IMR-90 (cell line): ENCODE results near the gene KLHDC3. TPM values are rescaled to one million over a fixed set of nuclear protein-coding genes. Genes with fewer than 3 reads are reported as not detected.

Experiments
- ATAC-seq: fragments of 200-7000 bp; cut with Tn5 transposase; 2 replicates; pipeline ENCODE4 v1.9.1; 2020; ENCODE audit warnings: low read depth, mild to moderate bottlenecking, moderate library complexity
- BruUV-seq: library from RNA; stranded (reverse); fragments of 400-500 nt; replicated peaks from 2 replicates; lab custom pipeline; 2021; lab: Mats Ljungman, UMichigan
- CTCF ChIA-PET: fragments of 300-600 bp; formaldehyde crosslinking; extraction: SDS; loops from one replicate; lab custom pipeline; 2021; ENCODE audit warnings: antibody characterized with exemption; lab: Yijun Ruan, JAX
- POLR2A ChIA-PET: fragments of 300-600 bp; sonication (Branson Sonifier 250); formaldehyde crosslinking; loops from one replicate; lab custom pipeline; 2022; ENCODE audit warnings: antibody characterized with exemption; ENCODE audit not compliant: unreplicated experiment; lab: Charles Lee
- DNase-seq: peaks from one replicate; pipeline ENCODE4 v3.0.0; 2013
- H2AFZ ChIP-seq: replicated peaks from 2 replicates; pipeline ENCODE3; 2013; ENCODE audit warnings: low read length, mild to moderate bottlenecking; ENCODE audit not compliant: poor library complexity
- H2AK5ac ChIP-seq: 2 replicates; pipeline ENCODE4 v1.6.1; 2013; ENCODE audit warnings: low read depth, low read length, inconsistent platforms
- H2AK9ac ChIP-seq: replicated peaks from 2 replicates; pipeline ENCODE3; 2013; ENCODE audit warnings: mild to moderate bottlenecking, low read depth, low read length, moderate library complexity; ENCODE audit not compliant: poor library complexity
- H2BK120ac ChIP-seq: 2 replicates; pipeline ENCODE4 v1.6.1; 2013; ENCODE audit warnings: low read depth, low read length, inconsistent platforms
- H2BK15ac ChIP-seq: 3 replicates; pipeline ENCODE4 v1.6.1; 2013; ENCODE audit warnings: low read depth, low read length, inconsistent platforms
- H2BK20ac ChIP-seq: 2 replicates; pipeline ENCODE4 v1.6.1; 2013; ENCODE audit warnings: low read depth, mild to moderate bottlenecking, inconsistent platforms, low read length, moderate library complexity
- H2BK5ac ChIP-seq: 2 replicates; pipeline ENCODE4 v1.6.1; 2013; ENCODE audit warnings: mild to moderate bottlenecking, low read depth, low read length, inconsistent platforms; ENCODE audit not compliant: poor library complexity, severe bottlenecking
- H3K14ac ChIP-seq: replicated peaks from 2 replicates; pipeline ENCODE4 v1.6.1; 2013; ENCODE audit warnings: low read depth, low read length, inconsistent platforms
- H3K18ac ChIP-seq: 2 replicates; pipeline ENCODE4 v1.6.1; 2013; ENCODE audit warnings: low read depth, low read length, control low read depth
- H3K23ac ChIP-seq: 2 replicates; pipeline ENCODE4 v1.6.1; 2013; ENCODE audit warnings: low read depth, low read length, inconsistent platforms
- H3K27ac ChIP-seq: 2 replicates; pipeline ENCODE4 v1.5.1; 2013; ENCODE audit warnings: mild to moderate bottlenecking, control low read depth, low read length; ENCODE audit not compliant: insufficient read depth
- H3K27me3 ChIP-seq: 2 replicates; pipeline ENCODE4 v1.6.1; 2013; ENCODE audit warnings: low read length; ENCODE audit not compliant: control insufficient read depth, insufficient read depth
- H3K36me3 ChIP-seq: 2 replicates; pipeline ENCODE4 v1.6.1; 2013; ENCODE audit warnings: low read length, mixed read lengths; ENCODE audit not compliant: control insufficient read depth, insufficient read depth
- H3K4ac ChIP-seq: 2 replicates; pipeline ENCODE4 v1.6.1; 2013; ENCODE audit warnings: low read depth, low read length, inconsistent platforms
- H3K4me1 ChIP-seq: 2 replicates; pipeline ENCODE4 v1.6.1; 2013; ENCODE audit warnings: low read length, mixed read lengths; ENCODE audit not compliant: control insufficient read depth, insufficient read depth
- H3K4me2 ChIP-seq: 2 replicates; pipeline ENCODE4 v1.6.1; 2013; ENCODE audit warnings: low read depth, mild to moderate bottlenecking, control low read depth, low read length, moderate library complexity
- H3K4me3 ChIP-seq: 2 replicates; pipeline ENCODE4 v1.5.1; 2013; ENCODE audit warnings: low read depth, mild to moderate bottlenecking, control low read depth, low read length, moderate library complexity; ENCODE audit not compliant: insufficient read depth
- H3K56ac ChIP-seq: 2 replicates; pipeline ENCODE4 v1.6.1; 2013; ENCODE audit warnings: low read length, inconsistent platforms; ENCODE audit not compliant: insufficient read depth; ENCODE audit errors: extremely low read depth
- H3K79me1 ChIP-seq, 2 experiments: 2 replicates each; pipeline ENCODE4 v1.6.1; 2013; ENCODE audit warnings: low read length in 2 of 2, inconsistent platforms in 1 of 2, low read depth in 1 of 2
- H3K9ac ChIP-seq: 2 replicates; pipeline ENCODE4 v1.6.1; 2013; ENCODE audit warnings: low read depth, low read length, control low read depth
- H3K9me1 ChIP-seq: 2 replicates; pipeline ENCODE4 v1.6.1; 2013; ENCODE audit warnings: low read length, inconsistent platforms; ENCODE audit not compliant: insufficient read depth
- H3K9me3 ChIP-seq: 2 replicates; pipeline ENCODE4 v1.6.1; 2013; ENCODE audit warnings: low read length; ENCODE audit not compliant: control insufficient read depth, insufficient read depth
- H4K20me1 ChIP-seq: 2 replicates; pipeline ENCODE4 v1.6.1; 2013; ENCODE audit warnings: low read length, inconsistent platforms; ENCODE audit not compliant: insufficient read depth
- H4K5ac ChIP-seq: 2 replicates; pipeline ENCODE4 v1.6.1; 2013; ENCODE audit warnings: mild to moderate bottlenecking, low read depth, low read length, control low read depth
- H4K8ac ChIP-seq, 2 experiments: 2 replicates each; pipeline ENCODE4 v1.6.1; 2013; ENCODE audit warnings: low read depth in 2 of 2, low read length in 2 of 2, control low read depth in 1 of 2, inconsistent platforms in 1 of 2
- H4K91ac ChIP-seq: 2 replicates; pipeline ENCODE4 v1.6.1; 2013; ENCODE audit warnings: low read depth, low read length, inconsistent platforms; ENCODE audit not compliant: insufficient read depth
- CEBPB ChIP-seq: IDR thresholded peaks from 2 replicates; pipeline ENCODE4 v1.6.1; 2012; ENCODE audit warnings: low read depth, low read length, improper control_type of control experiment
- CHD1 ChIP-seq: IDR thresholded peaks from 2 replicates; pipeline ENCODE4 v1.6.1; 2012; ENCODE audit warnings: low read depth, low read length, improper control_type of control experiment
- CTCF ChIP-seq: conservative IDR thresholded peaks from 2 replicates; pipeline ENCODE4 v1.5.1; 2012; ENCODE audit warnings: mild to moderate bottlenecking, low read depth, low read length, improper control_type of control experiment
- MAZ ChIP-seq: IDR thresholded peaks from 2 replicates; pipeline ENCODE4 v1.6.1; 2012; ENCODE audit warnings: low read depth, mild to moderate bottlenecking, low read length, improper control_type of control experiment, moderate library complexity, borderline replicate concordance
- MXI1 ChIP-seq: IDR thresholded peaks from 2 replicates; pipeline ENCODE4 v1.6.1; 2012; ENCODE audit warnings: low read depth, mild to moderate bottlenecking, low read length, moderate library complexity, borderline replicate concordance
- NFE2L2 ChIP-seq: fragments of 150-350 bp; IDR thresholded peaks from 2 replicates; pipeline ENCODE4 v1.6.1; 2016; ENCODE audit warnings: low read depth, mild to moderate bottlenecking, low read length
- POLR2A ChIP-seq: IDR thresholded peaks from 2 replicates; pipeline ENCODE4 v1.6.1; 2012; ENCODE audit warnings: mild to moderate bottlenecking, low read depth, low read length
- RAD21 ChIP-seq: IDR thresholded peaks from 2 replicates; pipeline ENCODE4 v1.6.1; 2012; ENCODE audit warnings: low read length, improper control_type of control experiment
- RCOR1 ChIP-seq: IDR thresholded peaks from 2 replicates; pipeline ENCODE4 v1.6.1; 2012; ENCODE audit warnings: mild to moderate bottlenecking, low read length, improper control_type of control experiment; ENCODE audit not compliant: insufficient replicate concordance
- SMC3 ChIP-seq: fragments of 150-350 bp; IDR thresholded peaks from 2 replicates; pipeline ENCODE4 v1.6.1; 2016; ENCODE audit warnings: low read depth, mild to moderate bottlenecking, antibody characterized with exemption, low read length, moderate library complexity
- USF2 ChIP-seq: fragments of 150-350 bp; IDR thresholded peaks from 2 replicates; pipeline ENCODE4 v1.6.1; 2017; ENCODE audit warnings: mild to moderate bottlenecking, antibody characterized with exemption, low read length, low read depth
- WGBS, 2 experiments: methylation state at CpG; one replicate each; pipeline versions ENCODE4 v1.1.5 to v1.1.7; 2013; ENCODE audit warnings: missing lambda C conversion rate in 2 of 2; ENCODE audit not compliant: insufficient read length in 1 of 2; ENCODE audit errors: extremely low coverage in 2 of 2; 5-methylcytosine and 5-hydroxymethylcytosine counted together
- dilution Hi-C: fragments of 300-500 bp; cut with HindIII; formaldehyde crosslinking; loops from one replicate; pipeline ENCODE4 v1.14.3; 2018; ENCODE audit warnings: low sequenced_read_pairs; ENCODE audit not compliant: unreplicated experiment
- in situ Hi-C: fragments of 300-500 bp; cut with MboI; formaldehyde crosslinking; loops from 3 replicates; pipeline ENCODE4 v1.14.3; 2019; ENCODE audit warnings: low sequenced_read_pairs, inconsistent platforms, mixed read lengths
- intact Hi-C: fragments of 100-400 bp; cut with micrococcal nuclease; formaldehyde crosslinking; loops from 2 replicates; pipeline ENCODE4 v1.10.0; 2022
- polyA plus RNA-seq, 3 experiments: library from polyadenylated mRNA; depleted of rRNA; stranded (reverse); fragments of >200 nt; gene quantifications; 2 replicates each; pipeline ENCODE4 v1.2.3, GENCODE V29; 2012; ENCODE audit warnings: low replicate concordance in 1 of 3
- total RNA-seq: library from RNA; depleted of rRNA; stranded (reverse); fragments of >200 nt; gene quantifications from 2 replicates; pipeline ENCODE4 v1.2.3, GENCODE V29; 2012

The KLHDC3 gene
- total and polyA plus RNA-seq, 2 of the 4 experiments (the other 2 are of a cell fraction): 57.1 to 76.0 TPM

GRCh38 chr6:43013843-43014433, at the start of gene KLHDC3, which contains the start of gene MEA1 (continued):
- TF ChIP-seq CHD1 (no peak), MXI1 (peak; percentile 98), CTCF (no peak), POLR2A (0 out of 2 replicates have a peak, but pooled peaks have one; percentile 40)

- Histone ChIP-seq H4K91ac (no peak overlapping the region), H2AK9ac (no peak overlapping the region), H3K4me1 (peaks cover 18% of the 10 kb centered on the region), H4K8ac (no peak overlapping the region), H4K5ac (no peak overlapping the region), H2AFZ (no peak overlapping the region), H2BK5ac (no peak overlapping the region), H3K79me1 (peaks cover 4 to 24% of the 10 kb centered on the region in 2 experiments; a peak in 3 of 4 replicates), H3K27me3 (no peaks in the 10 kb centered on the region), H3K23ac (no peak overlapping the region), H2AK5ac (no peak overlapping the region), H3K4ac (no peak overlapping the region), H3K4me3 (no peak overlapping the region), H3K36me3 (peaks cover 52% of the 10 kb centered on the region), H2BK20ac (no peak overlapping the region), H2BK120ac (no peak overlapping the region), H3K27ac (no peak overlapping the region), H3K9me1 (peaks cover 20% of the 10 kb centered on the region), H4K20me1 (peaks cover 9% of the 10 kb centered on the region; the same call in 1 of the 2 replicates), H3K9me3 (no peaks in the 10 kb centered on the region), H3K18ac (no peak overlapping the region), H2BK15ac (no peak overlapping the region), H3K14ac (no peak overlapping the region), H3K56ac (no peak overlapping the region), H3K9ac (no peak overlapping the region), H3K4me2 (no peak overlapping the region)
- ChIA-PET CTCF (no interaction called here), POLR2A (no interaction called here)
- BruUV-seq: no TSS peak
- DNase-seq (no peak), ATAC-seq (no peak)
- WGBS, 2 experiments: 56 to 100% methylated on average over 1 to 3 of the region's 7 CpGs
- intact Hi-C loops: no loop called here
- in situ Hi-C loops: no loop called here
- dilution Hi-C loops: no loop called here
- TF ChIP-seq CEBPB: no peak
- TF ChIP-seq MAZ: no peak
- TF ChIP-seq MXI1: no peak
- no peak for TF ChIP-seq POLR2A
- no peak for TF ChIP-seq CHD1
- no peak for TF ChIP-seq NFE2L2
- TF ChIP-seq CTCF: no peak
- no peak for TF ChIP-seq USF2
- no peak for TF ChIP-seq RCOR1
- no peak for TF ChIP-seq RAD21
- no peak for TF ChIP-seq SMC3
These were observed 47.5 kb upstream of the KLHDC3 start for GRCh38 chr6:42966571-42966970.
